CD4-positive, alpha-beta T cell (primary cell): Measurements from ENCODE around the gene MGRN1. TPM values are rescaled to one million over a fixed set of nuclear protein-coding genes. Genes with fewer than 3 reads are reported as not detected.
A peak's percentile ranks its signal among the peaks of the same experiment; 100 is the strongest.

ENCODE experiments used
- ATAC-seq: fragments of 200-7000 bp; cut with Tn5 transposase; one replicate; pipeline ENCODE4 v1.10.0; 2022; ENCODE audit warnings: mild to moderate bottlenecking; ENCODE audit not compliant: poor library complexity
- CTCF ChIA-PET: fragments of 350-600 bp; sonication (Branson Sonifier 250); formaldehyde crosslinking; loops from one replicate; lab custom pipeline; 2021; ENCODE audit warnings: antibody characterized with exemption, inconsistent platforms; lab: Charles Lee
- POLR2A ChIA-PET: fragments of 350-600 bp; sonication (Branson Sonifier 250); formaldehyde crosslinking; loops from one replicate; lab custom pipeline; 2021; ENCODE audit warnings: antibody characterized with exemption, inconsistent platforms; lab: Charles Lee
- DNase-seq, 14 experiments: peaks; one replicate each; pipeline ENCODE4 v3.0.0-alpha.2; 2013 to 2020; ENCODE audit warnings: mixed read lengths in 2 of 14
- H3K27ac ChIP-seq, 2 donors: one replicate each; pipeline versions ENCODE4 v1.5.1 to v1.7.0; 2013; ENCODE audit warnings: low read length in 2 of 2, low read depth in 1 of 2, mild to moderate bottlenecking in 1 of 2
- H3K27me3 ChIP-seq, 2 experiments: 1 replicate in 1 of 2; 2 replicates in 1 of 2; pipeline versions ENCODE4 v1.6.1 to v1.7.0; 2013; ENCODE audit warnings: low read length in 2 of 2, control low read depth in 1 of 2, mild to moderate bottlenecking in 1 of 2, moderate library complexity in 1 of 2; ENCODE audit not compliant: insufficient read depth in 2 of 2, control insufficient read depth in 1 of 2
- H3K36me3 ChIP-seq: one replicate; pipeline ENCODE4 v1.6.1; 2013; ENCODE audit warnings: low read length, control low read depth; ENCODE audit not compliant: insufficient read depth
- H3K4me1 ChIP-seq: one replicate; pipeline ENCODE4 v1.6.1; 2013; ENCODE audit warnings: low read length, control low read depth; ENCODE audit not compliant: insufficient read depth
- H3K4me3 ChIP-seq: one replicate; pipeline ENCODE4 v1.5.1; 2013; ENCODE audit warnings: mild to moderate bottlenecking, low read length, moderate library complexity
- H3K9me3 ChIP-seq, 2 experiments: 1 replicate in 1 of 2; 2 replicates in 1 of 2; pipeline versions ENCODE4 v1.6.1 to v1.7.0; 2013; ENCODE audit warnings: low read length in 2 of 2, mild to moderate bottlenecking in 2 of 2, control low read depth in 1 of 2, moderate library complexity in 1 of 2; ENCODE audit not compliant: control insufficient read depth in 1 of 2, insufficient read depth in 1 of 2
- H3K27ac Mint-ChIP-seq: one replicate; pipeline ENCODE4 v1.8.0; 2020; ENCODE audit warnings: mixed read lengths
- H3K27me3 Mint-ChIP-seq: one replicate; pipeline ENCODE4 v1.8.0; 2021; ENCODE audit warnings: mixed read lengths
- H3K36me3 Mint-ChIP-seq: one replicate; pipeline ENCODE4 v1.8.0; 2021; ENCODE audit warnings: low read depth, mixed read lengths
- H3K4me1 Mint-ChIP-seq: one replicate; pipeline ENCODE4 v1.8.0; 2021; ENCODE audit warnings: low read depth, mixed read lengths
- H3K4me3 Mint-ChIP-seq: one replicate; pipeline ENCODE4 v1.8.0; 2020; ENCODE audit warnings: mild to moderate bottlenecking, mixed read lengths
- H3K9me3 Mint-ChIP-seq: one replicate; pipeline ENCODE4 v1.8.0; 2020; ENCODE audit warnings: mixed read lengths
- CTCF ChIP-seq: fragments of 200-600 bp; IDR thresholded peaks from one replicate; pipeline ENCODE4 v1.8.0; 2022; ENCODE audit warnings: antibody characterized with exemption, mild to moderate bottlenecking
- intact Hi-C, 2 experiments: fragments of 100-400 bp; cut with DNase I in 1 of 2; cut with micrococcal nuclease in 1 of 2; formaldehyde crosslinking; loops; one replicate each; pipeline versions ENCODE4 v1.15.1 to v1.9.0; 2023 to 2025; cut with DNase I, micrococcal nuclease
- total RNA-seq, 174 experiments: library from RNA in 2 of 174; stranded (reverse) in 2 of 174; gene quantifications; one replicate each; pipeline ENCODE4 v1.2.3 and lab custom pipeline; 2021 to 2026

Gene MGRN1
- total RNA-seq, 2 experiments from 2014 or later, result 45.9 to 48.6 TPM

- ATAC-seq (peak; percentile 47), DNase-seq (peak; percentile 32 to 84 (median 54))
- peak overlapping the region; percentile 62 for H3K4me3 ChIP-seq
- peak overlapping the region in 1 of 2 donors; percentile 65 for H3K27ac ChIP-seq
- intact Hi-C loops, result loop anchor here (1.0 to 10.0 kb wide), 10 partner anchors 29 to 401 kb away; partner anchors contain the start of genes MGRN1 (in 2 of the 2), ANKS3 (in 1 of the 2), DNAAF8 (in 1 of the 2) and DNAJA3 (in 1 of the 2)
- no peak for TF ChIP-seq CTCF
- H3K4me3 Mint-ChIP-seq, result peak overlapping the region; percentile 85
- H3K36me3 Mint-ChIP-seq, result peaks cover 25% of the 10 kb centered on the region
- ChIA-PET POLR2A (interaction anchor here (0.5 to 2.3 kb wide), 16 partner anchors 8 to 217 kb away, joined by 3 to 34 read pairs (median 6); partner anchors contain the start of genes ANKS3, DNAAF8, MGRN1 and ROGDI), CTCF (interaction anchor here (0.6 to 1.5 kb wide), 5 partner anchors 40 to 440 kb away, joined by 3 to 7 read pairs (median 4); partner anchors contain the start of genes ANKS3, DNAAF8 and MGRN1)
- H3K27me3 Mint-ChIP-seq, result no peaks in the 10 kb centered on the region
- H3K27ac Mint-ChIP-seq, result peak overlapping the region; percentile 89
- no peaks in the 10 kb centered on the region for H3K27me3 ChIP-seq
- H3K4me1 Mint-ChIP-seq, result peaks cover 7% of the 10 kb centered on the region
- H3K36me3 ChIP-seq, result peaks cover 40% of the 10 kb centered on the region
- H3K9me3 ChIP-seq, result no peaks in the 10 kb centered on the region
- peaks cover 25% of the 10 kb centered on the region for H3K4me1 ChIP-seq
- H3K9me3 Mint-ChIP-seq, result no peaks in the 10 kb centered on the region
These were observed 69.5 kb downstream of the MGRN1 start for GRCh38 chr16:4693956-4694641.

- Histone ChIP-seq H3K27ac (peak overlapping the region; percentile 22 to 25), H3K4me3 (peak overlapping the region; percentile 62), H3K9me3 (no peaks in the 10 kb centered on the region), H3K36me3 (peaks cover 45% of the 10 kb centered on the region), H3K4me1 (peaks cover 25% of the 10 kb centered on the region), H3K27me3 (no peaks in the 10 kb centered on the region)
- peak in 1 of 14 experiments; percentile 44 for DNase-seq
- CTCF ChIA-PET, result interaction anchor here (0.6 to 1.2 kb wide), 2 partner anchors 40 to 207 kb away, joined by 3 to 7 read pairs; partner anchors contain the start of genes ANKS3 and DNAAF8
- Mint-ChIP-seq H3K36me3 (peaks cover 32% of the 10 kb centered on the region), H3K4me3 (peak overlapping the region; percentile 85), H3K9me3 (no peaks in the 10 kb centered on the region), H3K27me3 (no peaks in the 10 kb centered on the region), H3K4me1 (peaks cover 7% of the 10 kb centered on the region), H3K27ac (peak overlapping the region; percentile 69)
- intact Hi-C loops, result loop anchor here in 1 of 2 experiments (5.0 to 10.0 kb wide), 5 partner anchors 43 to 400 kb away; partner anchors contain the start of genes DNAJA3, EEF2KMT, HMOX2 and NAGPA
- POLR2A ChIA-PET, result interaction anchor here (0.8 to 2.4 kb wide), 10 partner anchors 13 to 79 kb away, joined by 3 to 34 read pairs (median 6); partner anchors contain the start of genes ANKS3, DNAAF8, UBALD1 and ZNF500
- ATAC-seq, result no peak
- no peak for TF ChIP-seq CTCF
These were observed 70.2 kb downstream of the MGRN1 start for GRCh38 chr16:4694642-4695451.
